DOHH2 (cell line): ENCODE data around the gene GIMAP8.
"Not testable (repeated sequence)": the region's sequence is repeated elsewhere in the genome, so short reads cannot be mapped to it uniquely, and the experiment has no call there.

Source experiments
- H3F3A ChIP-seq: fragments of 200-600 bp; sonication (generic), shearing (Covaris generic); 2 replicates; pipeline ENCODE4 v1.6.0; 2016; ENCODE audit warnings: antibody characterized with exemption, mild to moderate bottlenecking; ENCODE audit not compliant: control insufficient read depth, insufficient read depth
- H3K27ac ChIP-seq: fragments of 200-600 bp; sonication (generic); 2 replicates; pipeline ENCODE4 v1.5.1; 2014; ENCODE audit warnings: low read depth, mild to moderate bottlenecking, low read length, moderate library complexity
- H3K27me3 ChIP-seq: fragments of 200-600 bp; sonication (generic); 2 replicates; pipeline ENCODE4 v1.6.1; 2014; ENCODE audit warnings: mild to moderate bottlenecking, low read length, mixed read lengths; ENCODE audit not compliant: control insufficient read depth
- H3K36me3 ChIP-seq: fragments of 200-600 bp; sonication (generic); 2 replicates; pipeline ENCODE4 v1.6.1; 2014; ENCODE audit warnings: mild to moderate bottlenecking, low read length, moderate library complexity, mixed read lengths; ENCODE audit not compliant: control insufficient read depth
- H3K4me1 ChIP-seq: fragments of 200-600 bp; sonication (generic); 2 replicates; pipeline ENCODE4 v1.6.1; 2014; ENCODE audit warnings: mild to moderate bottlenecking, low read length, mixed read lengths; ENCODE audit not compliant: control insufficient read depth
- H3K4me2 ChIP-seq: fragments of 200-600 bp; sonication (generic); 2 replicates; pipeline ENCODE4 v1.6.0; 2014; ENCODE audit warnings: mild to moderate bottlenecking, low read length, moderate library complexity
- H3K4me3 ChIP-seq: fragments of 200-600 bp; sonication (generic); 2 replicates; pipeline ENCODE4 v1.5.1; 2014; ENCODE audit warnings: mild to moderate bottlenecking, low read length, mixed read lengths
- H3K79me2 ChIP-seq: fragments of 200-600 bp; sonication (generic); 2 replicates; pipeline ENCODE4 v1.6.1; 2014; ENCODE audit warnings: mild to moderate bottlenecking, low read length, mixed read lengths; ENCODE audit not compliant: control insufficient read depth
- H3K9me2 ChIP-seq: fragments of 200-600 bp; sonication (generic); replicated peaks from 2 replicates; pipeline ENCODE4 v1.6.1; 2014; ENCODE audit warnings: mild to moderate bottlenecking, low read length, mixed read lengths; ENCODE audit not compliant: control insufficient read depth
- H3K9me3 ChIP-seq: fragments of 200-600 bp; sonication (generic); 2 replicates; pipeline ENCODE4 v1.6.1; 2014; ENCODE audit warnings: antibody characterized with exemption, low read length, mixed read lengths; ENCODE audit not compliant: control insufficient read depth, insufficient read depth
- H4K20me1 ChIP-seq: fragments of 200-600 bp; sonication (generic); 2 replicates; pipeline ENCODE4 v1.6.0; 2014; ENCODE audit warnings: low read depth, mild to moderate bottlenecking, antibody characterized with exemption, low read length, moderate library complexity; ENCODE audit not compliant: control insufficient read depth, insufficient read depth
- CTCF ChIP-seq: fragments of 200-600 bp; sonication (generic); IDR thresholded peaks from one replicate; pipeline ENCODE4 v1.5.1; 2014; ENCODE audit warnings: antibody characterized with exemption, mild to moderate bottlenecking, low read depth, low read length; ENCODE audit not compliant: poor library complexity, severe bottlenecking
- EZH2phosphoT487 ChIP-seq: fragments of 200-600 bp; sonication (generic); IDR thresholded peaks from 2 replicates; pipeline ENCODE4 v1.6.1; 2017; ENCODE audit warnings: borderline replicate concordance, mild to moderate bottlenecking, antibody characterized with exemption, low read length, moderate library complexity, mixed read lengths

Gene GIMAP8

GRCh38 chr7:150481922-150482321, 31.5 kb downstream of the GIMAP8 start:
- Histone ChIP-seq H3K79me2 (no peaks in the 10 kb centered on the region), H3K27me3 (peaks cover 9% of the 10 kb centered on the region), H3K36me3 (no peaks in the 10 kb centered on the region), H3K4me1 (no peaks in the 10 kb centered on the region), H3K9me2 (no peaks in the 10 kb centered on the region), H3F3A (no peaks in the 10 kb centered on the region), H3K4me2 (no peak overlapping the region), H4K20me1 (no peaks in the 10 kb centered on the region), H3K4me3 (no peak overlapping the region), H3K9me3 (no peaks in the 10 kb centered on the region), H3K27ac (no peak overlapping the region)
- TF ChIP-seq CTCF (no peak), EZH2phosphoT487 (no peak)

- H3F3A ChIP-seq, H4K20me1 ChIP-seq, H3K27ac ChIP-seq, H3K4me1 ChIP-seq, H3K4me2 ChIP-seq, H3K27me3 ChIP-seq, H3K36me3 ChIP-seq, H3K79me2 ChIP-seq, H3K9me3 ChIP-seq, H3K9me2 ChIP-seq, H3K4me3 ChIP-seq: not testable (repeated sequence)
These were observed 33.1 kb downstream of the GIMAP8 start for GRCh38 chr7:150483514-150483913.

- H4K20me1 ChIP-seq, H3K9me2 ChIP-seq, H3K27ac ChIP-seq: not testable (repeated sequence)
These were observed 33.6 kb downstream of the GIMAP8 start for GRCh38 chr7:150484071-150484470.

GRCh38 chr7:150487625-150488024, 37.2 kb downstream of the GIMAP8 start:
- H3K4me3 ChIP-seq = no peak overlapping the region
- no peaks in the 10 kb centered on the region for H3K9me3 ChIP-seq
- H3K36me3 ChIP-seq = no peaks in the 10 kb centered on the region
- no peaks in the 10 kb centered on the region for H3K27me3 ChIP-seq
- H3K79me2 ChIP-seq = no peaks in the 10 kb centered on the region
- no peaks in the 10 kb centered on the region for H3F3A ChIP-seq
- H3K4me1 ChIP-seq = no peaks in the 10 kb centered on the region
- no peaks in the 10 kb centered on the region for H4K20me1 ChIP-seq
- no peak for TF ChIP-seq CTCF
- TF ChIP-seq EZH2phosphoT487 = no peak
- H3K4me2 ChIP-seq = no peak overlapping the region
- no peak overlapping the region for H3K27ac ChIP-seq
- no peaks in the 10 kb centered on the region for H3K9me2 ChIP-seq

More at GRCh38 chr7:150484071-150484470, 33.6 kb downstream of the GIMAP8 start:
- not testable (repeated sequence) for H3K4me1 ChIP-seq, H3K79me2 ChIP-seq, H3K27me3 ChIP-seq, H3K4me2 ChIP-seq, H3K36me3 ChIP-seq, H3K4me3 ChIP-seq, H3F3A ChIP-seq, H3K9me3 ChIP-seq
